ENCODE data around the gene MDM4. TPM values are rescaled to one million over a fixed set of nuclear protein-coding genes. Genes with fewer than 3 reads are reported as not detected.

Gene MDM4
- total RNA-seq, 2 donors from 2014 or later, result 65.5 to 161 TPM

GRCh38 chr1:204509186-204509635 lies 7.0 kb upstream of the MDM4 start:
- no peak for DNase-seq
- TF ChIP-seq, protein P1, sequence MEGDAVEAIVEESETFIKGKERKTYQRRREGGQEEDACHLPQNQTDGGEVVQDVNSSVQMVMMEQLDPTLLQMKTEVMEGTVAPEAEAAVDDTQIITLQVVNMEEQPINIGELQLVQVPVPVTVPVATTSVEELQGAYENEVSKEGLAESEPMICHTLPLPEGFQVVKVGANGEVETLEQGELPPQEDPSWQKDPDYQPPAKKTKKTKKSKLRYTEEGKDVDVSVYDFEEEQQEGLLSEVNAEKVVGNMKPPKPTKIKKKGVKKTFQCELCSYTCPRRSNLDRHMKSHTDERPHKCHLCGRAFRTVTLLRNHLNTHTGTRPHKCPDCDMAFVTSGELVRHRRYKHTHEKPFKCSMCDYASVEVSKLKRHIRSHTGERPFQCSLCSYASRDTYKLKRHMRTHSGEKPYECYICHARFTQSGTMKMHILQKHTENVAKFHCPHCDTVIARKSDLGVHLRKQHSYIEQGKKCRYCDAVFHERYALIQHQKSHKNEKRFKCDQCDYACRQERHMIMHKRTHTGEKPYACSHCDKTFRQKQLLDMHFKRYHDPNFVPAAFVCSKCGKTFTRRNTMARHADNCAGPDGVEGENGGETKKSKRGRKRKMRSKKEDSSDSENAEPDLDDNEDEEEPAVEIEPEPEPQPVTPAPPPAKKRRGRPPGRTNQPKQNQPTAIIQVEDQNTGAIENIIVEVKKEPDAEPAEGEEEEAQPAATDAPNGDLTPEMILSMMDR (conservative IDR thresholded peaks at IDR 0.05), result no peak
- Mint-ChIP-seq H3K4me3 (no peak overlapping the region), H3K36me3 (ENCODE audit: low read depth) (no peaks in the 10 kb centered on the region), H3K9me3 (no peaks in the 10 kb centered on the region), H3K27me3 (ENCODE audit: insufficient read depth) (no peaks in the 10 kb centered on the region), H3K4me1 (no peaks in the 10 kb centered on the region), H3K27ac (no peak overlapping the region)
- 87 to 88% methylated on average over 6 to 9 of the region's 9 CpGs for WGBS, 2 experiments (ENCODE audit: insufficient coverage in 1 of 2, insufficient read length in 1 of 2)
- Histone ChIP-seq H3K4me1 (ENCODE audit: control insufficient read depth, insufficient read depth, low read length) (no peaks in the 10 kb centered on the region), H3K27ac (ENCODE audit: low read depth, low read length) (no peak overlapping the region), H3K27me3 (ENCODE audit: control insufficient read depth, insufficient read depth, low read length, poor library complexity, severe bottlenecking) (no peaks in the 10 kb centered on the region), H3K9ac (ENCODE audit: extremely low read depth, low read length, poor library complexity, severe bottlenecking) (no peak overlapping the region), H3K9me3 (ENCODE audit: control insufficient read depth, low read length) (no peaks in the 10 kb centered on the region), H3K4me3 (ENCODE audit: low read length) (no peak overlapping the region), H3K36me3 (ENCODE audit: control insufficient read depth, insufficient read depth, low read length) (no peaks in the 10 kb centered on the region)

DNA sequence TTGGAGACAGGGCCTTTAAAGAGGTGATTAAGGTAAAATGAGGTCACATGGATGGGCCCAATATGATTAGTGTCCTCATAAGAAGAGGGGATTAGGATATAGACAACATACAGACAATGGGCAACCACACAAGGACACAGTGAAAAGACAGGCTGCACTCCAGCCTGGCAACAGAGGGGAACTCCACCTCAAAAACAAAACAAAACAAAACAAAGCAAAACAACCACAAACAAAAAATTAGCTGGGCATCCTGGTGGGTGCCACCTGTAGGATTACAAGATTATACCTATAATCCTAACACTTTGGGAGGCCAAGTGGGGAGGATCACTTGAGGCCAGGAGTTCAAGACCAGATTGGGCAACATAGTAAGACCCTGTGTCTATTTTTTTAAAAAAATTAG lies 4.8 kb upstream of the MDM4 start:
- Mint-ChIP-seq H3K27me3 (ENCODE audit: insufficient read depth) (no peaks in the 10 kb centered on the region), H3K36me3 (ENCODE audit: low read depth) (no peaks in the 10 kb centered on the region), H3K9me3 (no peaks in the 10 kb centered on the region), H3K4me1 (no peaks in the 10 kb centered on the region), H3K4me3 (no peak overlapping the region), H3K27ac (no peak overlapping the region)
- Histone ChIP-seq H3K4me3 (ENCODE audit: low read length) (no peak overlapping the region), H3K27me3 (ENCODE audit: control insufficient read depth, insufficient read depth, low read length, poor library complexity, severe bottlenecking) (no peaks in the 10 kb centered on the region), H3K9me3 (ENCODE audit: control insufficient read depth, low read length) (no peaks in the 10 kb centered on the region), H3K9ac (ENCODE audit: extremely low read depth, low read length, poor library complexity, severe bottlenecking) (no peak overlapping the region), H3K27ac (ENCODE audit: low read depth, low read length) (no peak overlapping the region), H3K4me1 (ENCODE audit: control insufficient read depth, insufficient read depth, low read length) (no peaks in the 10 kb centered on the region), H3K36me3 (ENCODE audit: control insufficient read depth, insufficient read depth, low read length) (no peaks in the 10 kb centered on the region)
- TF ChIP-seq, protein P1 (conservative IDR thresholded peaks at IDR 0.05), result no peak
- no peak for DNase-seq

DNA sequence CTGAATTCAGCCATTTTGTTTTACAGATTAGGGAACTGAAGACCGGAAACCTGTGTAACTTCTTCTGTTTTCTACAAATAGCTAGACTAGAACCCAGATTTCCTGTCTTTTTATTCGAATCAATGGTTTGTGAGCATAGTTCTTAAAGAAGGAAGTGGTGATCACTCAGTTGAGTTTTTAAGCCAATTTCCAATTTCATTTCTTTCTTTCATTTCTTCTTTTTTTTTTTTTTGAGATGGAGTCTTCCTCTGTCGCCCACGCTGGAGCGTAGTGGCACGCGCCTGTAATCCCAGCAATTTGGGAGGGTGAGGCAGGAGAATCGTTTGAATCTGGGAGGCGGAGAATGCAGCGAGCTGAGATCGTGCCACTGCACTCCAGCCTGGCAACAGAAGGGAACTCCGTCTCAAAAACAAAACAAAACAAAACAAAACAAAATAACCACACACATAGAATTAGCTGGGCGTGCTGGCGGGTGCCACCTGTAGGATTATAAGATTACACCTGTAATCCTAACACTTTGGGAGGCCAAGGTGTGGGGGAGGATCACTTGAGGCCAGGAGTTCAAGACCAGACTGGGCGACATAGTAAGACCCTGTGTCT lies 3.0 kb upstream of the MDM4 start:
- H3K4me3 Mint-ChIP-seq, result no peak overlapping the region
- no peaks in the 10 kb centered on the region for H3K27me3 ChIP-seq (ENCODE audit: control insufficient read depth, insufficient read depth, low read length, poor library complexity, severe bottlenecking)
- H3K27me3 Mint-ChIP-seq (ENCODE audit: insufficient read depth), result no peaks in the 10 kb centered on the region
- DNase-seq, result no peak
- peaks cover 4% of the 10 kb centered on the region for H3K4me1 Mint-ChIP-seq
- H3K27ac ChIP-seq (ENCODE audit: low read depth, low read length), result no peak overlapping the region
- no peak overlapping the region for H3K4me3 ChIP-seq (ENCODE audit: low read length)
- H3K9me3 ChIP-seq (ENCODE audit: control insufficient read depth, low read length), result no peaks in the 10 kb centered on the region
- H3K36me3 ChIP-seq (ENCODE audit: control insufficient read depth, insufficient read depth, low read length), result peaks cover 6% of the 10 kb centered on the region
- WGBS, 2 experiments (ENCODE audit: insufficient coverage in 1 of 2, insufficient read length in 1 of 2), result 91 to 100% methylated on average over 2 to 15 of the region's 15 CpGs
- no peak overlapping the region for H3K9ac ChIP-seq (ENCODE audit: extremely low read depth, low read length, poor library complexity, severe bottlenecking)
- TF ChIP-seq, protein P1 (conservative IDR thresholded peaks at IDR 0.05), result no peak
- peaks cover 5% of the 10 kb centered on the region for H3K36me3 Mint-ChIP-seq (ENCODE audit: low read depth)
- H3K4me1 ChIP-seq (ENCODE audit: control insufficient read depth, insufficient read depth, low read length), result no peaks in the 10 kb centered on the region
- H3K27ac Mint-ChIP-seq, result no peak overlapping the region
- H3K9me3 Mint-ChIP-seq, result no peaks in the 10 kb centered on the region
